ENCODE data around the gene LRRN2.

Gene LRRN2

DNA sequence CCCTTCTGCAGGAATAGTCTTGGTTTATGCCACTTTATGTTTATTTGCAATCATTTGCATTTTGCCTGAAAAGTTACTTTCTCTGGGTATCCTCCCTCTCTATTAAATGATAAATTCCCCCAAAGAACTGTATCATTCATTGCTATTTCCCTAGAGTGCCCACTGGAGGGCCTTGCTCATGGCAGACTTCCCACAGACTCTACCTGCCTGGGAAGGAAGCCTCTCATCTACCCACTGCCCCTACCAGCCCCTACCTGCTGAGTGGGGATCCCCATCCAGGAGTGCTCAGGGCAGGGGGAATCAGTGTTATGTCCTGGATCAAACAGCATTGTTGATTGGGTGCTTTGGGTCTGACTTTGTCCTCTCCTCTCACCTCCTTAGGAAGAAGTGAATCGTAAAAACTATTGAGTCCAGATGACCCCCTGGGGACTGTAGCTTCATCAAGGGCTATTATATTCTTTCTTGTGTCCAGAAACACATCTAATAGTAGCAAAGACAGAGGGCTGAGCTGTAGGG, 6.8 kb upstream of the LRRN2 start:
- no peak for DNase-seq (ENCODE audit: low read depth)

DNA sequence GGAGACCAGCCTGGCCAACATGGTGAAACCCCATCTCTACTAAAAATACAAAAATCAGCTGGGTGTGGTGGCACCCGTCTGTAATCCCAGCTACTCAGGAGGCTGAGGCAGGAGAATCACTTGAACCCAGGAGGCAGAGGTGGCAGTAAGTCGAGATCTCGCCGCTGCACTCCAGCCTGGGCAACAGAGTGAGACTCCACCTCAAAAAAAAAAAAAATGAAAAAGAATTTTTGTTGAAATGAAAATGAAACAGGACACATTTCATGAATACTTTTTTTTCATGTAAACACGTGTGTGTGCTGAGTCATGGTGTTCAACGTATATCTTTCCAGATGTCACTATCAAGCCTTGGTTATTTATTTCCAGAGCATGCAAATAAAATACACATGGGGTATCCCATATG, 5.8 kb upstream of the LRRN2 start:
- DNase-seq (ENCODE audit: low read depth), result peak; percentile 47

DNA sequence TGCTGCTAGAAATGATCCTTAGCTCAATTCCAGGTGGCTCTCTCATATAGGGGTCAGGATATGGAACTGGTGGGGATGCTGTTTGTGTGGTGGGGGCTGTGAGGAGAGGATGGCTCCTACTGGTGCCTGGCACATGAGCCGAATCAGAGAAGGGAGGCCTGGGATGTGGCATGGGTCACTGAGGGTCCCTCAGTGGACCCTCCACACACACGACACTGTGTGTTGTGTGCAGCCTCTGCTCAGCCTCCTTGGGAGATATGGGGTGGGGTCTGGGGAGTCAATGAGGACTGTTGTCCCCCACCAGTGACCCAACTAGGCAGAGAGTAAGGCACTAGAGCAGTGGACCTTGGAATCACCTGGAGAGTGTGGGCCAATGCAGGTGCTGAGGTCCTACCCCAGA, 3.2 kb upstream of the LRRN2 start:
- no peak for DNase-seq (ENCODE audit: low read depth)

DNA sequence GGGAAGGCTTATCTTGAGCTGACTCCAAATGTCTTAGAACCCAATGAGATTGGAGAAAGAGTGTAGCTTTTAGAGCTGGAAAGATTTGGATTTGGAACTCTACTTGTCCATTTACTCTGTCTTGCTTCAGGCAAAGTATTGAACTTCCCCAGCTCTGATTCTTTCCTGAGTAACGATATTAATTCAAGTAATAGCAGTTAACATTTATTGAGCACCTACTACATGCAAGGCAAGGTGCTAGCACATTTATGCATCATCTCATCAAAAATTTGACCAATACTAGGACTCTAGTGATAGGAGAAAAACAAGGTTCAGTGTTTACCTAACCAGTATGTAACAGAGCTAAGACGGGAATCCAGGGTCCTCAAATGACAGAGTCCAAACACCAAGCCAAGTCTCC, 2.5 kb upstream of the LRRN2 start:
- DNase-seq (ENCODE audit: low read depth), result no peak

DNA sequence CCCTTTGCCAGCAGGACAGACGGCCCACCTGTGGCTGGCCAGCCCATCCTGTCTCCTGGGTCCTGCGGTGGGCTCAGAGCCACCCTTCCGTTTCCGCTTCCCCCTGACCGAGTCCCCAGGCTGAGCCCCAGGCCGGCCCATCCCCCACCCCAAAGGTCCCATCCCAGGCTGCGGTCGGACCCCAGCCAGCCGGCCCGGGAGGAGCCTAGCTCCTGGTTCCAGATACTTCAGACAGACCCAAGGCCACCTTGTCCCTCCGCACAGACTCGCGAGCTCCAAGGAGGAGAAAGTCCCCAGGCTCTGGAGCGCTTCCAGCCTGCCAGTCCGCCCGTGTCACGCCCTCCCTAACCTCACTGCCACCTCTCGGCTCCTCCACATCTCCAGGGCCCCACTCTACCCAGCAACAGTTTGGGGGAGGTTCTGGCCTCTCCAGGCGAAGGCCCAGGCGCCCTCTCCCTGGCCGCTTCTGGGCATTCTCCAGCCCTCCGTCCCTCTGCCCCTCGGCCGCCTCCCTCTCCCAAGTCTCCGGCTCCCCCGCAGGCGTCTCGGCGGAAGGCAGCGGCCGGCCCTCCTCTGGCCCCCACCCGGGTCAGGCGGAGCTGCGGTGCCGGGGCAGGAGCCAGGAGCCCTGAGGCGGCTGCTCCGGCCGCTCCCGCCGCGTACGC, 835 bp downstream of the LRRN2 start:
- DNase-seq (ENCODE audit: low read depth), result peak; percentile 3

DNA sequence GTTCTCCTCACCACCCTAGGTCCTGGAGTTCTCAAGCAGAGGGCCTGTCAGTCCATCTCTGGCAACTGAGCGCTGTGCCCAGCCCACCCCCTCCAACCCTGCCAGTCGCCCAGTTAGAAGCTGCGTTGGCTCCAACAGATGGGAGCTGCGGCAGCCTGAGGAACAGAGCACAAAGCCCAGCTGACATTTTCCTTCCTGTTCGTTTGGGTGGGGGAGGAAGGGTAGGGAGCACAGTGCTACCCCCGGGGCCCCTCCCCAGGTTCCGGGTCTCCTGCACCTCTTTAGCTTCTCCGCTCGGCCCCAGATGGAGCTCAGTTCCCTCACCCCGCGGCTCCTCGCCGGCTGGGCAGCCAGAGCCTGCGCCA, 1.4 kb downstream of the LRRN2 start:
- DNase-seq (ENCODE audit: low read depth), result no peak

DNA sequence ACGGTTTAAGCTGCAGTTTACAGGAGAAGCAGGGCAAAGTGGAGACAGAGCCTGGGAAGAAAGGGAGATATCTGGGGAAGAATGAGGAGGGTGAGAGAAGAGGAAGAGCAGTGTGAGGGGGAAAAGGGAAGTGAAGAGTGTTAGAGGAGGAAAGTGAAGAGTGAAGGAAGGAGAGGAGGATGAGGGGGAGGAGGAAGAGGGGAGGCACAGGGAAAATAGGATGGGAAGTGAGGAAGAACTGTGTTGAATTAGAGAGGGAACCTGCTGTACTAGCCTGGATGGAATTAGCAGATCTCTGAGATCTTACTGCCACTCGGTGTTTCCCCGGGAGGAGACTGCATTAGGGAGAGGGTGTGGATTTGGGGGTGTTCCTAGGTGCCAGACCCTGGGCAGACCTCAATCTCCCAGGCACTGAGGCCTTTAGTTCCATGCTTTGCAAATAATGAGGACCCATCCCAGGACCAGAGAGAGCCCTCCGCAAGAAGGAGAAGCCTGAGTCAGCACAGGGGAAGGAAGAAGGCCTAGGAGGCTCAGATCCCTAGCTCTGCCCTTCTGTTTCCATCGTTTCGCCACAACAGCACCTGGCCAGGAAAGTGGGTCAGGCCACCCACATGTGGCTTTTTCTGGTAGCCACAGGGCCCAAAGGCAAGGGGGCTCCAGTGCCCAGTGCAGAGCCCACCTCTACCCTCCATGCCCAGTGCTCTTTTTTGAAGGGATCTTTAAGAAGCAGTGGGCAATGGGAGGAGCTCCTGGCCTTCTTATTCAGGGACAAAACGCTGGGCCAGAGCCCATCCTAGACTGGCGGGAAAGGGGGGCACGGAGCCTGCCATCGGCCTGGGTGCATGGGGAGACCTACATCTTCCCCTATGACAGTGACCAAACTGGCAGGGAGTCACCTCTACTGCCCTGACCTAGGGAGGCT, 2.0 kb downstream of the LRRN2 start:
- no peak for DNase-seq (ENCODE audit: low read depth)

DNA sequence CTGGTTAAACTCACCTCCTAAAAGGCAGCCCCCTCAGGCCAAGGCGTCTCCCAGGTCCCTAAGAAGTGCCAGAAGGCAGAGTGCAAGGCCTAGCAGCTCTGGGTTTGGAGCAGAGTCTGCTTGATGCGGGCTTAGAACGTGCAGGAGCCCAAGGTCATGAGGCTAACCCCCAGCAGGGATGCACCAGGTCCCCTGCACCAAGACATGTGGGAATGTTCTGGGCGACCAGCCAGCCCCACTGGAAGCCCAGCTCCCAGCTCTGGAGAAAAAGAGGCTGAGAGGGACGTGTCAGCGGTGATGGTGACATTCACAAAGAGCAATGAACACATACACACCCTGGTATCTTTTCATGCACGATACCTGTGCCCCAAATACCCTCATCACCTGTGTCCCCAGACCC, 5.1 kb downstream of the LRRN2 start:
- DNase-seq (ENCODE audit: low read depth), result no peak

DNA sequence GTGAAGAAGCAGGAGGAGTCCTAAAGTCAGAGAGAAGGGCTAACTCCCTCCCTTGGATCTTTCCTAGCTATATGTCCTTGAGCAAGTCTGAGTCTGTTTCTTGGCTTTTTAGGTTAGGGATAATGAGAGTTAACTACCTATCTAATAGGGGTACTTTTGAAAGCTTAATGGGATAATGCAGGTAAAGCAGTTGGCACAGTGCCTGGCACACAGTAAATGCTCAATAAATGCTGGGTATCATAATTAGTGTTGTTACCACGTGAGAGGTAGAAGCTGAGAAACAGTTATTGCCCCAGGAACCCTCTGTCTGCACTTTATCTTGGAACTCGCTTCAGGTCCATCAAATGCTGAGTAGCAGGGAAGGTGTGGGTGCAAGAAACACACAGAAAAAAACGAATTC, 5.5 kb downstream of the LRRN2 start:
- no peak for DNase-seq (ENCODE audit: low read depth)

DNA sequence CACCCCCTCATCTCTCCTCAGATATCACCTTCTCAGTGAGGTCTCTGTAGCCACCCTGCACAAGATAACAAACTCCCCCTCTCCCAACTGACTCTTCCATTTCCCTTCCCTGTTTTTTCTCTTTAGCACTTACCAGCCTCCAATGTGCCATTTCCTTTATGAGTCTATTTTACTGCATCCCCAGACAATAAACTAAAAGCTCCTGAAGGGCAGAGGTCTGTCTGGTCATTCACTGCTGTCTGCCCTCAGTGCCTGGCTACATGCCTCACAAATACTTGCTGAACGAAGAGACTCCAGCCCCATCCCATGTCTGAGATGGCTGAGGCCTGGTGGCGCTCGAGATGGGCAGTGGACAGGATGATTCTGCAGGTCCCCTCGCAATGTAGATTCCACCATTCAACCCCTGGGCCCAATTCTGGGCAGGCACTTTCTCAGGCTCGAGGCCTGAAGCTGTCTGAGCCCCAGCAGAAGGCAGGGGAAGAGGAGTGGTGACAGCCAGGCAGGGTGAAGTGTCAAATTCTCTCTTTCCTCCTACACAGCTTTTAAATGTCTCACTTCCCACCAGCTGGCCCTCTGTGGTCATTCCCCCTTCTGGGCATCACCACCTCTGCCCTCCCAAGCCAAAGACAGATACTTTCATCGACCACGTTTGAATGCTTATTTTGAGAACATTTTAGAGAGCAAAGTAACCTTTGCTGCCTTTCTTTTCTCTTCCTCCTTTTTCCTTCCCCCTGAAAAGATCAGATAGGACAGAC, 6.6 kb downstream of the LRRN2 start:
- DNase-seq (ENCODE audit: low read depth), result no peak

DNA sequence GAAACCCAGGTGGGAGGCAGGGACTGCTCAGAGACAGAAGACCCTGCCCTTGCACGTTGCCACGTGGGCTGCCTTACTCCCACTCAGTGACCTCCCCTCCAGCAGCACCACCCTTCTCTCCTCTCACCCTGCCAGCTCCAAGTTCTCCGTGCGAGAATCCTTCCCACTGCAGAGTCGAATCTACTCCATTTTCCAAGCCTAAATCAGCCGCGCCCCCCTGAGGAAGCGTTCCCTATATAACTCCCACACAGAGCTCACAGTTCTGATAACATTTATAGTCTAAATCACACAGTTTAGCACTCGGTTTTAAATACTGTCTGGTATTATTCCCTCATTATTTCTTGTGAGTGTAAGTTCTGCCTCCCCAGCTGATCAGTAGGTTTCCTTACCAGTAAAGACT, 7.7 kb downstream of the LRRN2 start:
- no peak for DNase-seq (ENCODE audit: low read depth)

DNA sequence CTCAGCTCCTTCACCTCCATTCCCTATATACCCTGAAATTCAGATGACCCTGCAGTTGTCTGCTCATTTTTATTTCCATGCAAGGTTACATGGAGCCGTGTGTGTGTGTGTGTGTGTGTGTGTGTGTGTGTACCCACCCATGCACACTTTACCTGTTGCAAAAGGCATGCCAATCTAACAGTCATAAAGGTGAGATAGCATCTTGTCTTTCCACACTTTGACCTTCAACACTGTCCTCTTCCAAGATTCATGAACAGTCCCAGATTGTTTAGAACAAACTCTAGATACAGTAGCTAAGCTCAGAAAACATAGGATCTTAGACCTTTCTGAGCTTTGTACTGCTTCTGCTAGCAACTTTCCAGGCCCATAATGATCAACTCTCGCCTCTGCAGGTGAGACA, 9.5 kb downstream of the LRRN2 start:
- no peak for DNase-seq (ENCODE audit: low read depth)

DNA sequence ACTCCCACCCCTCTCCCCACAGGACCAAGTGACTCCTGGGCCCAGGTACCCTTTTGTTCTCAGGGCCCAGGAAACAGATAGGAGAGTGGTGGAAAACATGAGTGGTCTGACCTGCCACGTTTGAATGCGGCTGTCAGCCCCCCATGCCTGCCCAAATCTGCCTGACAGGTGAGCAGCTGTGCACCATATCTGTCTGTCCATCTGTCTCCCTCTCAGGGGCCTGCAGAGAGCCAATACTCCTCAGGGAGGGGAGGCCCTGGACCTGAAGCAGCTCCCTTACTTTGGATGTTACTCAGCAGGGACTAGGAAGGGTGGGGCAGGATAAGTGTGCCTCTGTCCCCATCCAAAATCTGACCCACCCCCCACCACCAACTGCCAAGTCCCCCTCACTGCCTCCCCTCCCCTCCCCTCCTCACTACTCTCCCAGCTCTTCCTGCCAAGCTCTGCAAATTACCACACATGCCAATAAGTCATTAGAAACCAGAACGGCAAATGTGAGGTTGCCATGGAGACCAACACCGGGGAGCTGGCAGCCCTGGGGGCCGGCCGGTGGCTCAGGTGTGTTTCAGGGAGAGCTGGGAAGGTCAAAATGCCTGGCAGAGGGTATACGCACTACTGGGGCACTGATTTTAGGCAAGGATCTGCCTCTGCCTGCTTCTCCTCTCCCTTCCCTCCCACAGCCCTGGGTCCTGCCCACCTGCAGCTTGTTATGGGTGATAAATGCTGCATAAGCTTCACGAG, 11.5 kb downstream of the LRRN2 start:
- DNase-seq (ENCODE audit: low read depth), result no peak

DNA sequence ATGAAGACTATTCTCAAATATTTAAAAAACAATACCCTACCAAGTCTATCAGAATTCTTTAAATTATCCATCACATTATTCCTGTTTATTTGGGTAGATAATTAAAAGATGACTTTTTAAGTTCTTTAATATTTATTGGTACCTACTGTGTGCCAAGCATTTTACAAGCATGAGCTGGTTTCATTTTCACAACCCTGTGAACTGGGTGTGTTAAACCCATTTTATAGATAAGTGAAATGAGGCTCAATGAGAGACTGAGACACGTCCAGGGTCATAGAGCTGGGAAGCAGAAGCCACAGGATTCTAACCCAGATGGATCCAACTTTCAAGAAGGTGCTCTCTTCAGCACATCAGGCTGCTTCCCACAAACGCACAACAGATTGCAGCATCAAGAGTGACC, 12.3 kb downstream of the LRRN2 start:
- DNase-seq (ENCODE audit: low read depth), result no peak

DNA sequence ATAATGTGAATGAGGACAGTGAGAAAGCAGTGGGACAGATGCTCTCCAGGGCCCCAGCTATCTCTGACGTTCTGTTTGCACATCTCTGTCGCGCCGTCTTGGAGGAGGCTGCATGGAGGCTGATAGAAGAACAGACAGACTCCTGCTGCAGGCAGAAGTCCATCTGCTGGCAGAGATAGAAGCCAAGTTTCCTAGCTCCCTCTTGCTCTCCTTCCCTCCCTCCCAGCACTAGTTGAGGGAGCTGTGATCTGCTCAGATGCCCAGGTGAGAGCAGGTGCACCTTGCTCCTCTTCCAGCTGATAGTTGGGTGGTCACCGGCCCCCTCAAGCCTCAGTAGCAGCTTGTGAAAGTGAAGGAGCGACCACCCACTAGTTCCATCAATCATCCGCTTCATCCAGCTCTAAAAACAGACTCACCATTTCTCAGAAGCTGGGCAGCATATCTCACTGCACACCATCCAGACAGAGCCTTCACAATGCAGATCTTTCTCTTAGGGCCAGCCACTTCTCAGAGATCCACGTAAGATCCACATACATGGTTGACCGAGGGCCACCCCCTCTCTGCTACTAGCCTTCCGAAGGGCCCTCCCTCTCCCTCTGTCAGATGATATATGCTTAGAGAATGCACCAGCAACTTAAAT, 12.9 kb downstream of the LRRN2 start:
- DNase-seq (ENCODE audit: low read depth), result no peak

DNA sequence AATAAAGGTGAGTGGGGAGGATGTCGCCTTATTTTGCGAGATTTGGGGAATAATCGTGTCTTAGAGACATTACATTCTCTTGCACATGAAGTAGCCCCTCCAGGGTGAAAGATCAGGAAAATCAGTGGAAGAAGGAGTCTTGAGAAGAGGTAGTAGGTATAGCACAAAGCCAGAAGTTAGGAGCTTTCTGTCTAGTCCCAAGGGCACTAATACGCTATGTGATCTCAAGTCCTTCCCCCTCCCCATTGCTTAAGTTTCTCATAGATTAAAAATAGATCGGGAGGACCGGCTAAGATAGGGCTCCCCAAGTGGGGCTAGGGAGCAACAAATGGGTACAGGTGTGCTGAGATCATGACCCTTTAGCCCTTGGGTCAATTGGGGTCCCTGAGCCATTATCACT, 13.5 kb downstream of the LRRN2 start:
- DNase-seq (ENCODE audit: low read depth), result no peak

DNA sequence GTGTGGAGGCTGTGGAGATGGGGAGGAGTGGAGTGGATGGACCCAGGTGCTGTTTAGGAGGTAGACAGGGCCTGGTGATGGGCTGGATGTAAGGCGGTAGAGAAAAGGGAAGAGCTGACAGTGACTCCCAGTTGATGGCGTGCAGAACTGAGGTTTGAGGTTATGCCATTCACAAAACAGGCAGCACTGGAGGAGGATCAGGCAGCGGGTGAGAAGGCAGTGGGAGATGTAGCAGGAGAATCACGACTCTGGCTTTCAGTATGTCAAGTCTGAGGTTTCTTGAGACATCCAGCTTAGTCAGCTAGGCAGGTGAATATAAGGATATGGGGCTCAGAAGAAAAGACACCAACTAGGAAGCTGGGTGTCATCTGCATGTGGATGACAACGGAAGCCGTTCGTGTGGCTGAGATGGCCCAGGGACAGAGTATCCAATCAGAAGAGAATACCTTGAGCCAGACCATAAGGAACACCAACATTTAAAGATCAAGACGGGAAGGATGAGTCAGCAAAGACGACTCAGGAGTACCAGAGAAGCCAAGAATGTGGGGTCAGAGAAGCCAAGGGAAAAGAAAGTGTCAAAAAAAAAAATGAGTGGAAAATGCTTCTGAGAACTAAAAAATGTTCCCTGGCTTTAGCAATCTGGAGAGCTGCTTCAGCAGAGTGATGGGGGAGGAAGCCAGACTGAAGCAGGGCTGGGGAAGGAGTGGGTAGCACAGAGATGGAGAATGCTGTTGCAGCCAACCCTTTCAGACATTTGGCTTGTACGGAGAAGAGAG, 15.2 kb downstream of the LRRN2 start:
- peak; percentile 72 for DNase-seq (ENCODE audit: low read depth)

DNA sequence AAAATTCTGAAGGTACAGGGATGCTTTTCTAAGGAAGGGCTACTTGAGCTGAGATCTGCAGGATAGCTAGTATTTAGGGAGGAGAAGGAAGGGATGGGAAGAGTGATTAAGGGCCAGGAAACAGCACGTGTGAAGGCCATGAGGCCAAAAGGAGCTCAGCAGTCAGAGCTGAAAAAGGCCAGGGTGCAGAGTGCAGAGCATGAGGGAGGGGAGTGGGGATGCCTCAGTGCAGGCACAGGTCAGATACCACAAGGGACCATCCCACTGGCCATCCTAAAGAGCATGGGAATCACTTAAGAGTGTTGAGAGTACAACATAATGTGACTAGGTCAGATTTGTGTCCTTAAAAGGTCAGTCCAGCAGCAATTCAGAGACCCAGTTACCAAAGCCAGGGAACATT, 16.0 kb downstream of the LRRN2 start:
- DNase-seq (ENCODE audit: low read depth), result no peak

DNA sequence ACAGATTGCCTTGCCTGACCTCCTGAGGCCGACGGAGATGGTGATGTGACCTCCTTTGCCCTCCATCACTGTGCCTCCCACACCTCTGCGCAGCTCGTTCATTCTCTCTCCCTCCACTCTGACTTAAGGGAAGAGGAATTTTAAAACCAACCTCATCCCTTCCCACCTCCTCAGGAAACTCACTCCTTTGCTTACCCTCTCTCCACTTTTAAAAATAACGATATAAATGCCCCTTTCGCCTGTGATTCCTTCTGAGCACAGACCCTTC, 21.2 kb downstream of the LRRN2 start:
- DNase-seq (ENCODE audit: low read depth), result no peak

DNA sequence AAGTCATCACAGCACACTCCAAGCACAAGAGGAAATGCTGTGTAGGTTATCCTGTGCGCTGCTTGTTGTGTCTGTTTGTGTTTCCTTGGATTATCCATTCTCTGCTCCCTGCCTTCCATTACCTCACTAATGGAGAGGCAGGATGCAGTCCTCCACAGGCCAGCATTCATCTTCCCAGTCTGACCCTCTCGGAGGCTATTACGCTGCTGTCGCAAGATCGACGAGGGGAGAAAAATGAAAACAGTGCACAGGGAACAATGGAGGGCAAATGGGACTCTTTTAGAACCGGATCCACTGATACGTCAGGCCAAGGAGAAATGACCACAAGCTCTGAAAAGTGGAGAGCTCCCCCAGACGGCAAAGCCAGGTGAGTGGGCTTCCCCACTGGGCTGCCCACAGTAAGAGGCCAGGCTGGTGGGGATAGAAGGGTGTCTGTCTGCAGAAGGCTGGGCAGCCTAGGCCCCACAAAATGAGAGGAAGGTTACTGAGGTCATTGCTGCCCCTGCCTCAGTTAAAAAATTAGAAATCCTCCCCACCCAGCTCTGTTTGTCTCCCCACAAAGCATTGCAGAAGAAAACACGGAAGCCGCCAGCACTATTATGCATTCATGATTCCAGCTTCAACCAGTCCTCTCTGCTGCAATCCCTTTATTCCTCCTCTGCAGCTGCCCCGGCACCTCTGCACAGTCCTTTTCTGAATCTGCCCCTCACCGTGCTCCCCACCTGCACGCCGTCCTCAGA, 21.7 kb downstream of the LRRN2 start:
- DNase-seq (ENCODE audit: low read depth), result no peak

All from iris pigment epithelial cell (primary cell).